HepG2 (cell line): ENCODE data around the gene PPM1F. TPM values are rescaled to one million over a fixed set of nuclear protein-coding genes. Genes with fewer than 3 reads are reported as not detected.

Experiments used
- SALL2 ChIP-seq: sonication (generic); formaldehyde crosslinking; IDR thresholded peaks from 2 replicates; pipeline ENCODE4 v1.8.1; 2023; ENCODE audit warnings: mild to moderate bottlenecking, missing genetic modification reagents, inconsistent platforms
- TEAD3 ChIP-seq: optimal IDR thresholded peaks from 2 replicates; pipeline ENCODE3; 2016; ENCODE audit warnings: borderline replicate concordance
- ZNF431 ChIP-seq: sonication (generic); formaldehyde crosslinking; IDR thresholded peaks from 2 replicates; pipeline ENCODE4 v1.9.0; 2022; ENCODE audit warnings: missing genetic modification reagents, low read depth, mild to moderate bottlenecking, borderline replicate concordance
- ZNF782 ChIP-seq: sonication (generic); formaldehyde crosslinking; IDR thresholded peaks from 2 replicates; pipeline ENCODE4 v1.4.0; 2020; ENCODE audit warnings: missing genetic modification reagents, mild to moderate bottlenecking, borderline replicate concordance
- polyA plus RNA-seq, 8 experiments: library from polyadenylated mRNA; depleted of rRNA in 3 of 8; stranded (reverse) in 7 of 8; unstranded in 1 of 8; fragments of >200 nt; fragmentation: Illumina TruSeq in 4 of 8; extraction: Trizol in 4 of 8; gene quantifications; 2 replicates each; pipeline versions ENCODE4 v1.2.1 to v1.2.3, GENCODE V29; 2011 to 2016; ENCODE audit warnings: low read depth in 4 of 8, missing spikeins in 1 of 8, mixed read lengths in 1 of 8; ENCODE audit not compliant: insufficient read depth in 1 of 8
- total RNA-seq, 5 experiments: library from RNA; depleted of rRNA; stranded (reverse); fragments of >200 nt; fragmentation: Illumina TruSeq; extraction: Trizol; gene quantifications; 2 replicates each; pipeline ENCODE4 v1.2.3, GENCODE V29; 2016; ENCODE audit warnings: low read depth in 1 of 5
- TF ChIP-seq, protein P1 (sequence below): sonication (generic); formaldehyde crosslinking; IDR thresholded peaks from 2 replicates; pipeline ENCODE4 v1.5.0; 2020; ENCODE audit warnings: mild to moderate bottlenecking, missing genetic modification reagents
- TF ChIP-seq, protein P2 (sequence below): sonication (generic); formaldehyde crosslinking; IDR thresholded peaks from 2 replicates; pipeline ENCODE4 v1.8.0; 2022; ENCODE audit warnings: mild to moderate bottlenecking, missing genetic modification reagents, moderate library complexity
- TF ChIP-seq, protein P3 (sequence below): IDR thresholded peaks from 2 replicates; pipeline ENCODE4 v1.6.1; 2016

PPM1F gene
- total and polyA plus RNA-seq, 2 of the 13 experiments (the other 11 are each of a cell fraction or from before 2014, with no cell fraction given), result 11.0 to 19.6 TPM

DNA sequence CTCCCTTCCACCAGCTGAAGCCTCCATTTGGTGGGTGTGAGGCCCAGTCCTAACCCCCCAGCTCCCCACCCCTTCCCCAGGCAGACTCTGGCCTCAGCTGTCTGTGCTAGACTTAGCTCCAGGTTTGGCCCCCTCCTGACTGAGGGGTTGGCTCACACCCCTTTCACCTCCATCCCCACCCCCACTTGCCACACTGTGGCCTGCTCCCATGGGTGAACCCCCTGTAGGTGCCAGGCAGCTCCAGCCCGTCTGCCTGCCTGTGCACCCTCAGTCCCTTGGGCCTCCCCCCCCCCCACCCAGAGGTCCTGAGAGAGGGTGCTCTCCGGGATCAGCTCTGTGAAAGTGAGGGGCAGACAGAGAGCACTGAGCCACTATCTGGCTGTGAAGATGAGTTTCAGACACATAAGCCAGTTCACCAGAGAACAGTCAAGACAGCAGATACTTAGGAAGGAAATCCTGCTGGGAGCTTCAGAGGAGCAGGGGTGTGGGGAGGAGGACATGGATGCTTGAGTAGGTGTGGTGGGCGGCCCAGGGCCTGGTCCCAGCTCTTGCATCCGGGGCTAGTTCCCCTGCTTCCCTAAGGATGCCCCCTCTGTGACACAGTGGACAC, 36.2 kb downstream of the PPM1F start (continued):
- TF ChIP-seq, protein P1, sequence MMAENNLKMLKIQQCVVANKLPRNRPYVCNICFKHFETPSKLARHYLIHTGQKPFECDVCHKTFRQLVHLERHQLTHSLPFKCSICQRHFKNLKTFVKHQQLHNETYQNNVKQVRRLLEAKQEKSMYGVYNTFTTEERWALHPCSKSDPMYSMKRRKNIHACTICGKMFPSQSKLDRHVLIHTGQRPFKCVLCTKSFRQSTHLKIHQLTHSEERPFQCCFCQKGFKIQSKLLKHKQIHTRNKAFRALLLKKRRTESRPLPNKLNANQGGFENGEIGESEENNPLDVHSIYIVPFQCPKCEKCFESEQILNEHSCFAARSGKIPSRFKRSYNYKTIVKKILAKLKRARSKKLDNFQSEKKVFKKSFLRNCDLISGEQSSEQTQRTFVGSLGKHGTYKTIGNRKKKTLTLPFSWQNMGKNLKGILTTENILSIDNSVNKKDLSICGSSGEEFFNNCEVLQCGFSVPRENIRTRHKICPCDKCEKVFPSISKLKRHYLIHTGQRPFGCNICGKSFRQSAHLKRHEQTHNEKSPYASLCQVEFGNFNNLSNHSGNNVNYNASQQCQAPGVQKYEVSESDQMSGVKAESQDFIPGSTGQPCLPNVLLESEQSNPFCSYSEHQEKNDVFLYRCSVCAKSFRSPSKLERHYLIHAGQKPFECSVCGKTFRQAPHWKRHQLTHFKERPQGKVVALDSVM (CRISPR knock-in tag), result no peak
- TF ChIP-seq SALL2 (CRISPR knock-in tag), result no peak
- no peak for TF ChIP-seq ZNF431 (CRISPR knock-in tag)
- no peak for TF ChIP-seq ZNF782 (CRISPR knock-in tag)
- no peak for TF ChIP-seq TEAD3 (CRISPR knock-in tag)
- TF ChIP-seq, protein P2, sequence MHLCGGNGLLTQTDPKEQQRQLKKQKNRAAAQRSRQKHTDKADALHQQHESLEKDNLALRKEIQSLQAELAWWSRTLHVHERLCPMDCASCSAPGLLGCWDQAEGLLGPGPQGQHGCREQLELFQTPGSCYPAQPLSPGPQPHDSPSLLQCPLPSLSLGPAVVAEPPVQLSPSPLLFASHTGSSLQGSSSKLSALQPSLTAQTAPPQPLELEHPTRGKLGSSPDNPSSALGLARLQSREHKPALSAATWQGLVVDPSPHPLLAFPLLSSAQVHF, result no peak
- TF ChIP-seq, protein P3, sequence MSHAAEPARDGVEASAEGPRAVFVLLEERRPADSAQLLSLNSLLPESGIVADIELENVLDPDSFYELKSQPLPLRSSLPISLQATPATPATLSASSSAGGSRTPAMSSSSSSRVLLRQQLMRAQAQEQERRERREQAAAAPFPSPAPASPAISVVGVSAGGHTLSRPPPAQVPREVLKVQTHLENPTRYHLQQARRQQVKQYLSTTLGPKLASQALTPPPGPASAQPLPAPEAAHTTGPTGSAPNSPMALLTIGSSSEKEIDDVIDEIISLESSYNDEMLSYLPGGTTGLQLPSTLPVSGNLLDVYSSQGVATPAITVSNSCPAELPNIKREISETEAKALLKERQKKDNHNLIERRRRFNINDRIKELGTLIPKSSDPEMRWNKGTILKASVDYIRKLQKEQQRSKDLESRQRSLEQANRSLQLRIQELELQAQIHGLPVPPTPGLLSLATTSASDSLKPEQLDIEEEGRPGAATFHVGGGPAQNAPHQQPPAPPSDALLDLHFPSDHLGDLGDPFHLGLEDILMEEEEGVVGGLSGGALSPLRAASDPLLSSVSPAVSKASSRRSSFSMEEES (CRISPR knock-in tag), result no peak
